K562 (cell line): Measurements from ENCODE around the gene NTSR2. TPM values are rescaled to one million over a fixed set of nuclear protein-coding genes. Genes with fewer than 3 reads are reported as not detected.

Experiments used
- ATAC-seq: fragments of 200-7000 bp; cut with Tn5 transposase; 3 replicates; pipeline ENCODE4 v1.9.1; 2020; ENCODE audit warnings: moderate library complexity
- BruUV-seq: library from RNA; stranded (reverse); fragments of 400-500 nt; replicated peaks from 2 replicates; lab custom pipeline; 2021; lab: Mats Ljungman, UMichigan
- CTCF ChIA-PET: fragments of 300-600 bp; formaldehyde crosslinking; extraction: SDS; loops from one replicate; lab custom pipeline; 2021; ENCODE audit warnings: low intra/inter-chr PET ratio; lab: Yijun Ruan, JAX
- POLR2A ChIA-PET: fragments of 300-600, 350-650 bp; sonication (Branson Sonifier 250); formaldehyde crosslinking; extraction: SDS; loops from one replicate; lab custom pipeline; 2021; ENCODE audit warnings: antibody characterized with exemption, inconsistent platforms; lab: Yijun Ruan, JAX
- DNase-seq, 4 experiments: peaks; one replicate each; pipeline versions ENCODE4 v3.0.0 to v3.0.0-alpha.2; 2011 to 2018; ENCODE audit warnings: low spot score in 3 of 4, mixed read lengths in 3 of 4; ENCODE audit errors: extremely low read depth in 1 of 4
- FAIRE-seq: peaks from 2 replicates; lab custom pipeline; 2011; peaks lifted over from hg19 to GRCh38; lab: Jason Lieb, UNC
- H2AFZ ChIP-seq: 2 replicates; pipeline ENCODE4 v1.6.0; 2011; ENCODE audit warnings: low read depth, low read length, control low read depth, inconsistent platforms
- H3K27ac ChIP-seq: fragments of 200-600 bp; 3 replicates; pipeline ENCODE4 v1.8.0; 2011; ENCODE audit warnings: low read depth, mild to moderate bottlenecking, control low read depth, inconsistent platforms, low read length, moderate library complexity, mixed read lengths; ENCODE audit errors: extremely low read depth
- H3K27me3 ChIP-seq, 2 experiments: fragments of 300-600 bp in 1 of 2; 2 replicates in 1 of 2; 3 replicates in 1 of 2; pipeline versions ENCODE4 v1.6.0 to v1.8.0; 2011; ENCODE audit warnings: inconsistent platforms in 2 of 2, low read length in 2 of 2, mild to moderate bottlenecking in 1 of 2, mixed read lengths in 1 of 2, moderate library complexity in 1 of 2; ENCODE audit not compliant: control insufficient read depth in 2 of 2, insufficient read depth in 2 of 2
- H3K36me3 ChIP-seq: fragments of 300-600 bp; 3 replicates; pipeline ENCODE4 v1.8.0; 2011; ENCODE audit warnings: mild to moderate bottlenecking, low read length, inconsistent platforms; ENCODE audit not compliant: control insufficient read depth, insufficient read depth
- H3K4me1 ChIP-seq, 2 experiments: fragments of 200-600 bp in 1 of 2; replicated peaks in 1 of 2; 2 replicates in 1 of 2; 3 replicates in 1 of 2; pipeline versions ENCODE4 v1.5.1 to v1.8.0; 2011; ENCODE audit warnings: inconsistent platforms in 2 of 2, low read length in 2 of 2, mild to moderate bottlenecking in 1 of 2, mixed read lengths in 1 of 2, moderate library complexity in 1 of 2; ENCODE audit not compliant: control insufficient read depth in 2 of 2, insufficient read depth in 2 of 2
- H3K4me2 ChIP-seq: 2 replicates; pipeline ENCODE4 v1.6.1; 2011; ENCODE audit warnings: low read length, control low read depth, inconsistent platforms, mixed read lengths; ENCODE audit not compliant: insufficient read depth
- H3K4me3 ChIP-seq: fragments of 200-600 bp; sonication (generic), shearing (Covaris generic); 2 replicates; pipeline ENCODE4 v1.5.1; 2016; ENCODE audit warnings: control low read depth, inconsistent platforms
- H3K79me2 ChIP-seq: fragments of 200-600 bp; 3 replicates; pipeline ENCODE4 v1.8.0; 2011; ENCODE audit warnings: low read length, inconsistent platforms; ENCODE audit not compliant: control insufficient read depth, insufficient read depth
- H3K9ac ChIP-seq, 2 experiments: 2 replicates each; pipeline versions ENCODE4 v1.6.0 to v1.6.1; 2011; ENCODE audit warnings: low read depth in 2 of 2, low read length in 2 of 2, control low read depth in 1 of 2, inconsistent platforms in 1 of 2, mild to moderate bottlenecking in 1 of 2, mixed read lengths in 1 of 2; ENCODE audit not compliant: insufficient read depth in 1 of 2
- H3K9me1 ChIP-seq: one replicate; pipeline ENCODE4 v1.6.0; 2011; ENCODE audit warnings: inconsistent platforms, mild to moderate bottlenecking, low read length, moderate library complexity; ENCODE audit not compliant: control insufficient read depth, insufficient read depth
- H3K9me3 ChIP-seq: replicated peaks from 2 replicates; pipeline ENCODE4 v1.5.1; 2011; ENCODE audit warnings: low read depth, low read length, inconsistent platforms; ENCODE audit not compliant: control insufficient read depth, insufficient read depth
- H4K20me1 ChIP-seq: replicated peaks from 2 replicates; pipeline ENCODE4 v1.6.1; 2011; ENCODE audit warnings: low read length, inconsistent platforms, mixed read lengths; ENCODE audit not compliant: control insufficient read depth, insufficient read depth
- CC2D1A ChIP-seq: fragments of 450-650 bp; IDR thresholded peaks from 2 replicates; pipeline ENCODE4 v1.6.1; 2017; ENCODE audit warnings: mild to moderate bottlenecking
- EZH2 ChIP-seq: IDR thresholded peaks from 2 replicates; pipeline ENCODE4 v1.6.1; 2012; ENCODE audit warnings: low read depth, mild to moderate bottlenecking, inconsistent platforms, low read length, borderline replicate concordance
- IFI16 ChIP-seq: fragments of 250-450 bp; sonication (Bioruptor Pico); IDR thresholded peaks from 2 replicates; pipeline ENCODE4 v2.1.2; 2022; ENCODE audit warnings: mild to moderate bottlenecking, inconsistent platforms
- MED1 ChIP-seq: sonication (generic); formaldehyde crosslinking; IDR thresholded peaks from 2 replicates; pipeline ENCODE4 v1.8.1; 2023; ENCODE audit warnings: missing genetic modification reagents, borderline replicate concordance
- PRPF4 ChIP-seq: fragments of 200-400 bp; formaldehyde crosslinking; IDR thresholded peaks from one replicate; pipeline ENCODE4 v1.6.1; 2017; ENCODE audit warnings: low read length, low read depth, mild to moderate bottlenecking; ENCODE audit not compliant: insufficient read depth, poor library complexity, severe bottlenecking
- RUNX1 ChIP-seq: sonication (generic); IDR thresholded peaks from 2 replicates; pipeline ENCODE4 v1.6.1; 2016; ENCODE audit warnings: antibody characterized with exemption, low read depth
- SUPT5H ChIP-seq: fragments of 450-650 bp; IDR thresholded peaks from 2 replicates; pipeline ENCODE4 v1.6.1; 2016
- ZNF124 ChIP-seq: sonication (generic); formaldehyde crosslinking; IDR thresholded peaks from 2 replicates; pipeline ENCODE4 v1.8.1; 2022; ENCODE audit warnings: missing genetic modification reagents
- ZNF212 ChIP-seq: fragments of 450-650 bp; formaldehyde crosslinking; IDR thresholded peaks from 2 replicates; pipeline ENCODE4 v1.4.0; 2020; ENCODE audit warnings: mild to moderate bottlenecking
- WGBS: fragments of 100-300 bp; shearing (Covaris generic); methylation state at CpG from one replicate; pipeline ENCODE4 v1.1.6; 2016; ENCODE audit warnings: low coverage, mixed read lengths; ENCODE audit not compliant: insufficient coverage; ENCODE audit errors: missing lambda C conversion rate; 5-methylcytosine and 5-hydroxymethylcytosine counted together
- in situ Hi-C: fragments of 300-500 bp; cut with MboI; formaldehyde crosslinking; loops from 4 replicates; pipeline ENCODE4 v1.15.0; 2018; ENCODE audit warnings: inconsistent platforms, mixed read lengths
- intact Hi-C: fragments of 100-400 bp; cut with micrococcal nuclease; formaldehyde crosslinking; loops from 2 replicates; pipeline ENCODE4 v1.14.2; 2022
- polyA plus RNA-seq, 8 experiments: library from polyadenylated mRNA; depleted of rRNA in 4 of 8; stranded (reverse) in 5 of 8; unstranded in 3 of 8; fragments of >200 nt; fragmentation: Nextera tagmentation in 2 of 8; fragmentation: Illumina TruSeq in 1 of 8; extraction: Ambion mirVana in 2 of 8; extraction: Trizol in 1 of 8; gene quantifications; 2 replicates each; pipeline versions ENCODE4 v1.2.1 to v1.2.3, GENCODE V29; 2011 to 2014; ENCODE audit warnings: inconsistent platforms in 1 of 8, missing spikeins in 1 of 8
- total RNA-seq, 7 experiments: library from RNA; depleted of rRNA in 6 of 7; stranded (reverse); fragments of >200 nt in 6 of 7; fragmentation: Illumina TruSeq in 2 of 7; extraction: Trizol in 2 of 7; gene quantifications; 2 replicates each; pipeline versions ENCODE4 v1.2.1 to v1.2.3, GENCODE V29; 2011 to 2021; ENCODE audit warnings: low replicate concordance in 1 of 7
- TF ChIP-seq, protein P1 (sequence below): sonication (generic); formaldehyde crosslinking; IDR thresholded peaks from 2 replicates; pipeline ENCODE4 v1.8.0; 2022; ENCODE audit warnings: missing genetic modification reagents, mild to moderate bottlenecking, borderline replicate concordance
- TF ChIP-seq, protein P2 (sequence below), 3 experiments: fragments of 200-800 bp in 1 of 3; fragments of 250-450 bp in 1 of 3; fragments of 450-650 bp in 1 of 3; sonication (Bioruptor Pico) in 1 of 3; sonication (Bioruptor generic) in 1 of 3; formaldehyde crosslinking in 1 of 3; IDR thresholded peaks; 2 replicates each; pipeline versions ENCODE4 v1.6.1 to v1.8.0; 2016 to 2022; ENCODE audit warnings: mild to moderate bottlenecking in 2 of 3, missing genetic modification characterization in 2 of 3, missing compliant biosample characterization in 1 of 3, moderate library complexity in 1 of 3
- TF ChIP-seq, protein P3 (sequence below): fragments of 450-650 bp; formaldehyde crosslinking; IDR thresholded peaks from 2 replicates; pipeline ENCODE4 v1.4.0; 2022; ENCODE audit warnings: missing genetic modification characterization

The NTSR2 gene
- total and polyA plus RNA-seq, 9 of the 15 experiments (the other 6 are each of a cell fraction or from before 2014, with no cell fraction given): not detected

GRCh38 chr2:11675423-11676112 is 5.6 kb upstream of the NTSR2 start:
- intact Hi-C loops (no loop called here), in situ Hi-C loops (no loop called here)
- DNase-seq (no peak), FAIRE-seq (no peak), ATAC-seq (no peak)
- Histone ChIP-seq H4K20me1 (0 out of 2 replicates have a peak, but pooled peaks cover 7% of the 10 kb centered on the region), H3K27ac (no peak overlapping the region), H3K36me3 (no peaks in the 10 kb centered on the region), H2AFZ (no peak overlapping the region), H3K9me3 (no peaks in the 10 kb centered on the region), H3K27me3 (peaks cover 24 to 67% of the 10 kb centered on the region in 2 experiments), H3K4me3 (no peak overlapping the region), H3K9ac (no peak overlapping the region), H3K9me1 (no peaks in the 10 kb centered on the region), H3K79me2 (no peaks in the 10 kb centered on the region), H3K4me1 (no peaks in the 10 kb centered on the region; a peak in 1 of 5 replicates), H3K4me2 (no peak overlapping the region)
- ChIA-PET POLR2A (interaction anchor here (1.5 kb wide), 1 partner anchor 104 kb away, joined by 3 read pairs; no protein-coding TSS in a partner anchor), CTCF (no interaction called here)
- WGBS: 2% methylated on average over 3 of the region's 3 CpGs
- BruUV-seq: no TSS peak
- TF ChIP-seq, protein P1, sequence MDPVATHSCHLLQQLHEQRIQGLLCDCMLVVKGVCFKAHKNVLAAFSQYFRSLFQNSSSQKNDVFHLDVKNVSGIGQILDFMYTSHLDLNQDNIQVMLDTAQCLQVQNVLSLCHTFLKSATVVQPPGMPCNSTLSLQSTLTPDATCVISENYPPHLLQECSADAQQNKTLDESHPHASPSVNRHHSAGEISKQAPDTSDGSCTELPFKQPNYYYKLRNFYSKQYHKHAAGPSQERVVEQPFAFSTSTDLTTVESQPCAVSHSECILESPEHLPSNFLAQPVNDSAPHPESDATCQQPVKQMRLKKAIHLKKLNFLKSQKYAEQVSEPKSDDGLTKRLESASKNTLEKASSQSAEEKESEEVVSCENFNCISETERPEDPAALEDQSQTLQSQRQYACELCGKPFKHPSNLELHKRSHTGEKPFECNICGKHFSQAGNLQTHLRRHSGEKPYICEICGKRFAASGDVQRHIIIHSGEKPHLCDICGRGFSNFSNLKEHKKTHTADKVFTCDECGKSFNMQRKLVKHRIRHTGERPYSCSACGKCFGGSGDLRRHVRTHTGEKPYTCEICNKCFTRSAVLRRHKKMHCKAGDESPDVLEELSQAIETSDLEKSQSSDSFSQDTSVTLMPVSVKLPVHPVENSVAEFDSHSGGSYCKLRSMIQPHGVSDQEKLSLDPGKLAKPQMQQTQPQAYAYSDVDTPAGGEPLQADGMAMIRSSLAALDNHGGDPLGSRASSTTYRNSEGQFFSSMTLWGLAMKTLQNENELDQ: no peak
- no peak for TF ChIP-seq ZNF124 (CRISPR knock-in tag)
- no peak for TF ChIP-seq EZH2
- TF ChIP-seq, protein P2, sequence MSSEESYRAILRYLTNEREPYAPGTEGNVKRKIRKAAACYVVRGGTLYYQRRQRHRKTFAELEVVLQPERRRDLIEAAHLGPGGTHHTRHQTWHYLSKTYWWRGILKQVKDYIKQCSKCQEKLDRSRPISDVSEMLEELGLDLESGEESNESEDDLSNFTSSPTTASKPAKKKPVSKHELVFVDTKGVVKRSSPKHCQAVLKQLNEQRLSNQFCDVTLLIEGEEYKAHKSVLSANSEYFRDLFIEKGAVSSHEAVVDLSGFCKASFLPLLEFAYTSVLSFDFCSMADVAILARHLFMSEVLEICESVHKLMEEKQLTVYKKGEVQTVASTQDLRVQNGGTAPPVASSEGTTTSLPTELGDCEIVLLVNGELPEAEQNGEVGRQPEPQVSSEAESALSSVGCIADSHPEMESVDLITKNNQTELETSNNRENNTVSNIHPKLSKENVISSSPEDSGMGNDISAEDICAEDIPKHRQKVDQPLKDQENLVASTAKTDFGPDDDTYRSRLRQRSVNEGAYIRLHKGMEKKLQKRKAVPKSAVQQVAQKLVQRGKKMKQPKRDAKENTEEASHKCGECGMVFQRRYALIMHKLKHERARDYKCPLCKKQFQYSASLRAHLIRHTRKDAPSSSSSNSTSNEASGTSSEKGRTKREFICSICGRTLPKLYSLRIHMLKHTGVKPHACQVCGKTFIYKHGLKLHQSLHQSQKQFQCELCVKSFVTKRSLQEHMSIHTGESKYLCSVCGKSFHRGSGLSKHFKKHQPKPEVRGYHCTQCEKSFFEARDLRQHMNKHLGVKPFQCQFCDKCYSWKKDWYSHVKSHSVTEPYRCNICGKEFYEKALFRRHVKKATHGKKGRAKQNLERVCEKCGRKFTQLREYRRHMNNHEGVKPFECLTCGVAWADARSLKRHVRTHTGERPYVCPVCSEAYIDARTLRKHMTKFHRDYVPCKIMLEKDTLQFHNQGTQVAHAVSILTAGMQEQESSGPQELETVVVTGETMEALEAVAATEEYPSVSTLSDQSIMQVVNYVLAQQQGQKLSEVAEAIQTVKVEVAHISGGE (CRISPR knock-in tag; IDR thresholded peaks at IDR 0.05): no peak
- TF ChIP-seq IFI16 (CRISPR knock-in tag): no peak
- no peak for TF ChIP-seq CC2D1A
- no peak for TF ChIP-seq RUNX1
- no peak for TF ChIP-seq MED1 (CRISPR knock-in tag)
- no peak for TF ChIP-seq PRPF4
- TF ChIP-seq, protein P3, sequence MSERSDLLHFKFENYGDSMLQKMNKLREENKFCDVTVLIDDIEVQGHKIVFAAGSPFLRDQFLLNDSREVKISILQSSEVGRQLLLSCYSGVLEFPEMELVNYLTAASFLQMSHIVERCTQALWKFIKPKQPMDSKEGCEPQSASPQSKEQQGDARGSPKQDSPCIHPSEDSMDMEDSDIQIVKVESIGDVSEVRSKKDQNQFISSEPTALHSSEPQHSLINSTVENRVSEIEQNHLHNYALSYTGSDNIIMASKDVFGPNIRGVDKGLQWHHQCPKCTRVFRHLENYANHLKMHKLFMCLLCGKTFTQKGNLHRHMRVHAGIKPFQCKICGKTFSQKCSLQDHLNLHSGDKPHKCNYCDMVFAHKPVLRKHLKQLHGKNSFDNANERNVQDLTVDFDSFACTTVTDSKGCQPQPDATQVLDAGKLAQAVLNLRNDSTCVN (CRISPR knock-in tag): no peak
- TF ChIP-seq SUPT5H: no peak
- TF ChIP-seq ZNF212 (CRISPR knock-in tag): no peak
